Natural killer cell treated with Interleukin-12 subunit alpha and Interleukin-12 subunit beta and Interleukin-15 and Interleukin-18, amount 100 ng/mL, for 72 hours (primary cell): ENCODE measurements around the gene MYLIP. TPM values are rescaled to one million over a fixed set of nuclear protein-coding genes. Genes with fewer than 3 reads are reported as not detected.
A peak's percentile ranks its signal among the peaks of the same experiment; 100 is the strongest.

ENCODE experiments used
- ATAC-seq, 2 donors: fragments of 150-1000 bp; cut with Tn5 transposase in 1 of 2; sonication (Bioruptor Pico), chemical (Tn5 transposase) in 1 of 2; 2 replicates each; pipeline ENCODE4 v1.10.0; 2021
- DNase-seq: peaks from one replicate; pipeline ENCODE4 v3.0.0; 2022; ENCODE audit warnings: low spot score
- H3K27ac Mint-ChIP-seq, 2 donors: 1 replicate in 1 of 2; 2 replicates in 1 of 2; pipeline ENCODE4 v1.8.0; 2022; ENCODE audit warnings: mixed read lengths in 2 of 2, mild to moderate bottlenecking in 1 of 2, moderate library complexity in 1 of 2
- H3K27me3 Mint-ChIP-seq, 2 donors: 1 replicate in 1 of 2; 2 replicates in 1 of 2; pipeline ENCODE4 v1.8.0; 2022; ENCODE audit warnings: mixed read lengths in 2 of 2
- H3K36me3 Mint-ChIP-seq: one replicate; pipeline ENCODE4 v1.8.0; 2022; ENCODE audit warnings: mixed read lengths
- H3K4me1 Mint-ChIP-seq, 2 donors: 1 replicate in 1 of 2; 2 replicates in 1 of 2; pipeline ENCODE4 v1.8.0; 2022; ENCODE audit warnings: low read depth in 2 of 2, mixed read lengths in 2 of 2, mild to moderate bottlenecking in 1 of 2
- H3K4me3 Mint-ChIP-seq: one replicate; pipeline ENCODE4 v1.8.0; 2022; ENCODE audit warnings: mixed read lengths
- H3K9me3 Mint-ChIP-seq: 2 replicates; pipeline ENCODE4 v1.8.0; 2022; ENCODE audit warnings: mixed read lengths
- total RNA-seq, 2 donors: library from RNA; stranded (reverse); gene quantifications; one replicate each; pipeline ENCODE4 v1.2.3, GENCODE V29; 2022

The MYLIP gene
- total RNA-seq, 2 donors from 2014 or later, result 12.2 to 18.1 TPM

DNA sequence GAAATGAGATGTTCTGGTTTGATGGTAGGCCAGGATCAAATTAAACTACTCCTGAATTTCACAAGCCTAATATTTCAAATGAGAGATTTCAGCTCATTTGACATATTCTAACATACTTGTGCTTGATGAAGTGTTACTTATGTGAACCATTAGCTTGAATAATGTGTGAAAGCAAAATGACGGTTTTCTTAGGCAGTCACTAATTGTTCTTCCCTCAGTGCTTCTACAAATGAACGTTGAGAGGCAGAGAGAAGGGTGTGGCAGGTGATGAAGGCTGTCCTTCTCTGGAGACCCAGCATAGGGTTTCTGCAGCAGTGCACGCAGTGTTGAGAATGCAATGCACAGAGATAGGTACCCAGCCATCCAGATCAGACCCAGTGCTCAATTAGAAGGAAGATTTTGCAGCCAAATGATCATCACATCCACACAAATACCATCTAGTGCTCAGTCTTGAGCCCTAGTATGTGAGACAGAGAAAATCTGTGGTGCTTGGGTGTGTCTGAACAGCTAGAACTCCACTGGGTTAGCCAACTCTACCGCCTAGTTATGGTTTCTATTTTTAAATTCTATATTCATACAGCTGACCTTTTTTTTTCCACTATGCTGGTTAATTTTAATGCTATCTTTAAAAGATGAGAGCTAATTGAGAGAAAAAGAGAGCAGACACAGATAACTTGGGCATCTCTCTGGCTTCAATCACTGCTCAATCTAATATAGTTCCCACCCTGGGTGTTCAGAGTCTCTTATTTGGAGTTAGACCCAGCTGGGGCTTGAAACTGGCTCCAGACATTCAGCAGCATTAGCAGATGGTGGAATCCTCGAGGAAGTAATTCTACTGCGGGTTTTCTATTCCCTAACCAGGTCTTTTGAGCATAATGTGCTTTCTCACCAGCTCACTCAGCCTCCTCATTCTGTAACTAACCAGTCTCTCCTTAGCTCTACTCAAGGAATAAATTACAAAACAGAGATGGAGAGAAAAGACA is 4.4 kb upstream of the MYLIP start:
- Mint-ChIP-seq H3K4me1 (peaks cover 3 to 15% of the 10 kb centered on the region in 2 donors), H3K36me3 (no peaks in the 10 kb centered on the region), H3K4me3 (no peak overlapping the region), H3K27ac (no peak overlapping the region), H3K27me3 (peaks cover 0 to 5% of the 10 kb centered on the region in 2 donors), H3K9me3 (no peaks in the 10 kb centered on the region)
- DNase-seq, result no peak
- ATAC-seq, result no peak

DNA sequence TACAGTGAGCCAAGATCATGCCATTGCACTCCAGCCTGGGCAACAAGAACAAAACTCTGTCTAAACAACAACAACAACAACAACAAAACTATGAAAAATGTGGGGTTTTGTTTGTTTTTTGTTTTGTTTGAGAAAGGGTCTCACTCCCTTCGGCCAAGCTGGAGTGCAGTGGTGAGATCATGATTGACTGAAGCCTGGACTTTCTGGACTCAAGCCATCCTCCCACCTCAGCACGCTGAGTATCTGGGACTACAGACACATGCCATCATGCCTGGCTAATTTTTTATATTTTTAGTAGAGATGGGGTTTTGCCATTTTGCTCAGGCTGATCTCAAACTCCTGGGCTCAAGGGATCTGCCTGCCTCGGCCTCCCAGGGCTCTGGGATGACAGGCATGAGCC is 2.8 kb upstream of the MYLIP start:
- ATAC-seq (no peak), DNase-seq (no peak)
- H3K4me1 Mint-ChIP-seq, result peaks cover 18 to 27% of the 10 kb centered on the region in 2 donors
- no peaks in the 10 kb centered on the region for H3K36me3 Mint-ChIP-seq
- peaks cover 0 to 3% of the 10 kb centered on the region in 2 donors for H3K27me3 Mint-ChIP-seq
- H3K4me3 Mint-ChIP-seq, result no peak overlapping the region
- H3K27ac Mint-ChIP-seq, result no peak overlapping the region
- H3K9me3 Mint-ChIP-seq, result no peaks in the 10 kb centered on the region

DNA sequence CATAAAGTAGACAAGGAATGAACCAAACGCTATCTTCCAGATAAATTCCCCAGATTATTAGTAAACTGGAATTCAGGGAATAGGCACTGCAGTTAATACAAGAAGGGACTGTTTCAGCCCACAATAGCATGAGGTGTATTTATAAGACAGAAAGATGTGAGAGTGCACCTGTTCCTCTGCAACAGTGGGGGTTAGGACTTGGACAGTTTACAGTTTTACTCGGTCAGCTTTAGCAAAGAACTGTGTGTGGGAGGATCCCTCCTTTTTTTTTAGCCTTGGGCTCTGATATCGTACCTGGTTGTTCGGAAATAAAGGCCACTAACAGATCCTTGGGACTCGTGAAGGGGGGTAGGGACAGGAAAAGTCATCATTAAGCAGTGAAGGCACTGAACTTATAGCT is 2.0 kb upstream of the MYLIP start:
- Mint-ChIP-seq H3K4me3 (no peak overlapping the region), H3K27ac (no peak overlapping the region)

DNA sequence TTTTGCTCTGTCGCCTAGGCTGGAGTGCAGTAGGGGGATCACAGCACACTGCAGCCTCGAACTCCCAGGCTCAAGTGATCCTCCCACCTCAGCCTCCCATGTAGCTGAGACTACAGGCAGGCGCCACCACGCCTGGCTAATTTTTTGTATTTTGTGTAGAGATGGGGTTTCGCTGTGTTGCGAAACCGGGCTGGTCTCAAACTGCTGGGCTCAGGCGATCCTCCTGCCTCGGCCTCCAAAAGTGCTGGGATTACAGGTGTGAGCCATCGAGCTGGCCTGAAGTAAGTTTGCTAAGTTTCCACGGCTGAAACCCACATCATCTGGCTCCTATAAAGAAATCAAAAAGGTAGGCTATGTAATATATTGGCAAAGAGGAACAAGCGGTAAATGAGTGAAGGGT is 1.4 kb upstream of the MYLIP start:
- H3K4me3 Mint-ChIP-seq, result peak overlapping the region; percentile 60
- H3K27me3 Mint-ChIP-seq, result peaks cover 0 to under 1% of the 10 kb centered on the region in 2 donors
- peak overlapping the region; percentile 24 to 31 for H3K27ac Mint-ChIP-seq
- ATAC-seq (no peak), DNase-seq (no peak)
- H3K9me3 Mint-ChIP-seq, result no peaks in the 10 kb centered on the region
- H3K36me3 Mint-ChIP-seq, result no peaks in the 10 kb centered on the region
- peaks cover 24 to 27% of the 10 kb centered on the region in 2 donors for H3K4me1 Mint-ChIP-seq

More for the DNA sequence above, 2.0 kb upstream of the MYLIP start:
- no peak for DNase-seq
- no peaks in the 10 kb centered on the region for H3K9me3 Mint-ChIP-seq
- H3K27me3 Mint-ChIP-seq, result peaks cover 0 to 3% of the 10 kb centered on the region in 2 donors
- no peaks in the 10 kb centered on the region for H3K36me3 Mint-ChIP-seq
- H3K4me1 Mint-ChIP-seq, result peaks cover 21 to 27% of the 10 kb centered on the region in 2 donors
- no peak for ATAC-seq

DNA sequence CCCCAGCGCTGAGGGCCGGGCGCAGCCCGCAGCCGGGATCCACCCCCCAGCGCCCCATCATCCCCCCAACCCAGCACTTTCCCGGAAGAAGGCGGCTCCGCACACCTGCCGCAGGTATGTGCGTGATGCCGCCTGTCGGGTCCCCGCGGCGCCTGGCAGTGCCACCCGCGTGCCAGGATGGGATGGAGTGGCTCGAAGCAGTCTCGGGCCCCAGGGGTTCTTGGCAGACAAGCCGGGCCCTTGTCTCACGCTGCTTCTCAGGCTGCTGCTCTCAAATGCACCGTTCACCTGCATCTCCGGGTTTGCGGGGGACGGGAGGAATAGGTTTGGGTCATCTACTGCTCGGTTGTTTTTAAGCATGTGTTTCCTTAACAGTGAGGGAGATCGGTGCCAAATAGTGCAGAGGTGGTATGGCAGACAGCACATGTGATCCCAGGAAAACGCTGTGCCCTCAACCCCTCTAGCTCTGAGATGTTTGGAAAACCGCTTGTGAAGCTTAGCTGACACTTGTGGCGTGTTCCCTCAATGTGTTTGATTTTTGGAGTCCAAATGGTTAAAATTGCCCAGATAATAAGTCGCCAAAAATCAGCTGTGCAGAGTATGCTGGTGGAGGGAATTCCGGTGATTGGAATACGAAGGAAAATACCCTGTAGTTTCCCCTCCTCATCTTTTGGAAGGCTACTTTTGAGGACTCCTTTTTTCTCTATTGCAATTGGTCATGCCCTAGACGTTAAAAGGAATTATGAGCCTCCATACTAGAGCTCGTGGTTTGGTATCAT is 926 bp downstream of the MYLIP start:
- DNase-seq, result no peak
- Mint-ChIP-seq H3K27ac (peak overlapping the region; percentile 79 to 85), H3K36me3 (peaks cover 5% of the 10 kb centered on the region), H3K4me1 (peaks cover 37 to 48% of the 10 kb centered on the region in 2 donors), H3K9me3 (no peaks in the 10 kb centered on the region), H3K4me3 (peak overlapping the region; percentile 86), H3K27me3 (no peaks in the 10 kb centered on the region)
- ATAC-seq, result no peak

DNA sequence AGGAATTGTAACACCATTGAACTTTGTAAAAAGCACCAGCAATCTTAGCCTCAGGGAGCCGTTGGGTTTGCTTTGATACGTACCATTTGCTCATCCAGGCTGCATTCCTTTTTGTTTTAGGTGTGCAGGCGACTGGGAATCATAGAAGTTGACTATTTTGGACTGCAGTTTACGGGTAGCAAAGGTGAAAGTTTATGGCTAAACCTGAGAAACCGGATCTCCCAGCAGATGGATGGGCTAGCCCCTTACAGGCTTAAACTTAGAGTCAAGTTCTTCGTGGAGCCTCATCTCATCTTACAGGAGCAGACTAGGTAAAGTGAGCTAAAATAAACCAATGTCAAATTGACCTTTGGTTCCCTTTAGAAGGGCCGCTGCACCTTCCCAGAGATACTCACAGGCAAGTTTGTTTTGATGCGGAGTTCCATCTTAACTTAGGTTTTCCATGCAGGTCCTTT is 1.6 kb downstream of the MYLIP start:
- DNase-seq (no peak), ATAC-seq (no peak)
- Mint-ChIP-seq H3K27ac (peak overlapping the region; percentile 79 to 85), H3K4me3 (peak overlapping the region; percentile 86), H3K9me3 (no peaks in the 10 kb centered on the region), H3K36me3 (peaks cover 5% of the 10 kb centered on the region), H3K4me1 (peaks cover 41 to 54% of the 10 kb centered on the region in 2 donors), H3K27me3 (no peaks in the 10 kb centered on the region)

DNA sequence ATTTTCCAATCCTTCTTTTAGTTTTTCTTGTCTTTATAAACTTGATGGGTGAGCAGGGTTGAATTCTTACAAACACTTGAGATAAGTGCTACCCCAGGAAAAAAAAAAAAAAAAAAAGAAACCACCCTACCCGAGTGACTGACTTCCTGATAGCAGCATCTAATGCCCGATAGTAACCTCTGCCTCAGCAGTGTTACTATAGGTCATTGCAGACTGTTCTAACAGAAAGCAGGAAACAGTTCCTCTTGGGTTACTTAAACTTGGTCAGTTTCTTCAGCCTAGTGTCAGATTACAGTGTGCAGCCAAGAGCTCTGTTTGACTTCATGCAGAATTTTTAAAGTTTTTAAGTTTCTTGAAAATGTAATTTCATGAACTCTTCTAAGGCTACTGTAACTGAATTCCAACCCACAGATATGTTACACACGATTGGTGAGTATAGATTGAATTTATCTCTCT is 2.1 kb downstream of the MYLIP start:
- Mint-ChIP-seq H3K36me3 (peaks cover 5% of the 10 kb centered on the region), H3K4me3 (peak overlapping the region; percentile 86), H3K27ac (peak overlapping the region; percentile 79 to 85), H3K9me3 (no peaks in the 10 kb centered on the region), H3K27me3 (no peaks in the 10 kb centered on the region), H3K4me1 (peaks cover 41 to 56% of the 10 kb centered on the region in 2 donors)
- peak; percentile 75 for DNase-seq
- ATAC-seq, result peak; percentile 73 to 74

DNA sequence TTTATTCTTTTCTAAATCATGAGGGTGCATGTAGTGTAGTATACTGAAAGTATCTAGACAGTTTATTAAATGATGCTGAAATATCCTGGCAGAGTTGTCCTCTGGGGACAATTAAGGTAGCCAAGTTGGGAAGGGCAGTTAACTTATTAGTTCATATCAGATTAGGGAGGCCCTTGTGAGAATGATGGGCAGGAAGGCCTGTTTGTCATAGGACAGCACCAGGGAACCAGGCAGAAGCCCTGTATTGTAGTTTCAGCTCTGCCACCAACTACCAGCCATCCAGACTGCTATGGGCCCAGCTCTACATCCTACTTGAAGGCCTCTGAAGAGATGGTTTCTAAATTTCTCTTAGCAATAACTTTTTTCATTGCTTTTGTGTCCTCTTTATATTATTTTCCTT is 4.0 kb downstream of the MYLIP start:
- DNase-seq, result no peak

DNA sequence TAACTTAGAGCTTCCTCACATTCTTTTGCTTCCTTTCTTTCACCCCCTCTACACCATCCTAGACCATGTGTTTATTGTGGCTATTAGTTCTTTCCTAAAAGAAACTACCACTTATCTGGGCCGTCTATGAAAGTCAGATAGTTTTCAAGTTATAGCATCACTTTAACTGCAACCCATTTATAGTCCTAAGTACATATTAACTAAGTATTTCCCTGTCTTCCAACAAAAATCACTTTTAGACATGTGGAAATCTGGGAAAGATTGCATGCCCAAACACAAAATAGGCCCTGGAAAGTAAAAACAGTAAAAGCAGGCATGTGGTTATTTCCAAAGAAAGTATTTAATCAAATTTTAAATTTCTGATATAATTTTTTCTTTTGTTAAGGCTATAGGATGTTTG is 5.5 kb downstream of the MYLIP start:
- no peaks in the 10 kb centered on the region for H3K27me3 Mint-ChIP-seq
- ATAC-seq (no peak), DNase-seq (no peak)
- no peak overlapping the region for H3K4me3 Mint-ChIP-seq
- H3K36me3 Mint-ChIP-seq, result peaks cover 5% of the 10 kb centered on the region
- H3K9me3 Mint-ChIP-seq, result no peaks in the 10 kb centered on the region
- H3K4me1 Mint-ChIP-seq, result peaks cover 61 to 82% of the 10 kb centered on the region in 2 donors
- peak overlapping the region in 1 of 2 donors; percentile 88 for H3K27ac Mint-ChIP-seq

More for the DNA sequence above, 4.0 kb downstream of the MYLIP start:
- no peak for ATAC-seq
- Mint-ChIP-seq H3K27me3 (no peaks in the 10 kb centered on the region), H3K9me3 (no peaks in the 10 kb centered on the region), H3K36me3 (peaks cover 5% of the 10 kb centered on the region), H3K4me1 (peaks cover 50 to 69% of the 10 kb centered on the region in 2 donors), H3K27ac (peak overlapping the region; percentile 49 to 88), H3K4me3 (peak overlapping the region; percentile 56)

DNA sequence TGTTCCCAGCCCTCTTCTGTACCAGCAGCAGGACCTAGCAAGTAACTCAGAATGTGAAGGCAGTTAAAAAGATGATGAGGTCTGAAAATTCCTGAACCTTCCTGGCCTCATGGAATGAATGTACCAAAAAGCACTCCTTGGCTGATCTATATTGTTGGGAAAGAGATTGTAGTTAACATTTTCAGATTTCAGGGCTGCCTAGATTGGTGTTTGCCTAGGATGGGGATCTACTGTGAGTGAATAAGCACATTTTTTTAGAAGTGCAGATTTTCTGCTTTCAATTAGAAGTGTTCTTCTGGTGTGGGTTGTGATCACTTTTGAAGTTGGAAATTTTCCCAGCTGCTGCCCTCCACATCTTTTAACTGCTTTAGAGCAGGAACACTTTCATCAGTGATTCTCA is 6.2 kb downstream of the MYLIP start:
- no peak overlapping the region for H3K4me3 Mint-ChIP-seq

DNA sequence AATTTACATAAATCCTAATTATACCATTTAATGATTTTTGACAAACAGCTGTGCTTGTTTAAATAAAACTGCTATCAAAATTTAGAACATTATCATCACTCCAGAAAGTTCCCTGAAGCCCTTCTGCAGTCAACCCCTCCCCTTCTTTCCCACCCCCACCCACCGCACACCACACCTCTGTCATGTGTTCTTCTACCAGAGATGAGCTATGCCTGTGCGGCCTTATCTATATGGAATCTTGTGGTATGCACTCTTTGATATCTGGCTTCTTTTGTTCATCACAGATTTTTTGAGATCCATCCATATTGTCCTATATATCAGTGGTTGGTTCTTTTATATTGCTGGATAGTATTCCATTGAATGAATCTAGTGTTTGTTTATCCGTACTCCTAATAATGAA is 7.2 kb downstream of the MYLIP start:
- Mint-ChIP-seq H3K27ac (peak overlapping the region; percentile 53 to 89), H3K27me3 (no peaks in the 10 kb centered on the region), H3K36me3 (peaks cover 10% of the 10 kb centered on the region), H3K9me3 (no peaks in the 10 kb centered on the region), H3K4me1 (peaks cover 59 to 83% of the 10 kb centered on the region in 2 donors), H3K4me3 (peak overlapping the region; percentile 73)
- DNase-seq, result no peak
- no peak for ATAC-seq

More for the DNA sequence above, 6.2 kb downstream of the MYLIP start:
- H3K36me3 Mint-ChIP-seq, result peaks cover 5% of the 10 kb centered on the region
- ATAC-seq (no peak), DNase-seq (no peak)
- no peaks in the 10 kb centered on the region for H3K9me3 Mint-ChIP-seq
- peak overlapping the region in 1 of 2 donors; percentile 88 for H3K27ac Mint-ChIP-seq
- H3K4me1 Mint-ChIP-seq, result peaks cover 60 to 84% of the 10 kb centered on the region in 2 donors
- no peaks in the 10 kb centered on the region for H3K27me3 Mint-ChIP-seq

DNA sequence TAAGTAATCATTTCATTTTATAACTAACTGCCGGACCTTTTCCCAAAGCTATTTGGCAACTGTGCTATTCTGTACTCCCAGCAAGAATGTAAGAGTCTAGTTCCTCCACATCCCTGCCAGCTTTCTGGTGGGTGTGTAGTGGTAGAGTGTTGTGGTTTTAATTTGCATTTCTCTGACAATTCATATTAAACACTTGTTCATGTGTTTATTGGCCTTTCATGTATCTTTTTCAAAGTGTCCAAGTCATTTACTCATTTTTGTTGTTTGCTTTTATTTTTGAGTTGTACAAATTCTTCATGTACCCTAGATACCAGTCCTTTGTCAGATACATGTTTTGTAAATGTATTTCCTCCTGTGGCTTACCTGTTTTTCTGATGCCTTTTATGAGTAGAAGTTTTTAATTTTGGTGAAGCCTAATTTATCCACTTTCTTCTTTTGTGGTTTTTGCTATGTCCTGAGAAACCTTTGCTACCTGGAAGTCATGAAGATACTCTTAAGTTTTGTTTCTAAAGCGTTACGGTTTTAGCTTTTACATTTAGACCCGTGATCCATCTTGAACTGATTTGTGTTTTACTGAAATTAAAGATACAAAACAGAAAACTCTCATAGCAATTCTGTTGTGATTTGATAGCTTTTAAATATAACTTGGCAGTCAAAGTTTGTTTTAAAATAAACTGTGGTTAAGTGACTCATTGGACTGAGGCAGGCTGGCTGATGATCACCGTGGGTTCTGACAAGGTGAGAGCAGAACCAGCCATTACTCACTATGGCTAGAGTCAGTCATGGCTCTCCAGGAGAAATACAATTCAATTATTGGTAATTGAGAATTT is 8.0 kb downstream of the MYLIP start:
- Mint-ChIP-seq H3K4me1 (peaks cover 65 to 86% of the 10 kb centered on the region in 2 donors), H3K4me3 (peak overlapping the region; percentile 73), H3K27me3 (no peaks in the 10 kb centered on the region), H3K9me3 (no peaks in the 10 kb centered on the region), H3K27ac (peak overlapping the region; percentile 53 to 89), H3K36me3 (peaks cover 14% of the 10 kb centered on the region)
- peak; percentile 85 to 94 for ATAC-seq
- no peak for DNase-seq

DNA sequence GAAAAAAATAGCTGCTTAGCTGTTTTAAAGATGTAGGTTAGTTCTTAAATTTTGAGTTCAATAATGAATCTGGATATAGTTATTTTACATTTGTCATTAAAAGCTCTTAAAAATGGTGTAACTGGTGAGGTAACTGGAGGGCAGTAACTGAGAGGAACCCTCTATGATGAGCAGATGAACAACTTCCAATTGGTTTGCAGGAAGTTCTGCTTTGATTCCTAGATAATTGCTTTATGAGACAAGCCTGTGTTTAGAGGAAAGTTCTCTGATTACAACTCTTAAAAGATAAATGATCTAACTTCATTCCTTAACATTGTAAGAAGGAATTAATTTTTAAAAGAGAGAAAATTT is 8.5 kb downstream of the MYLIP start:
- DNase-seq (no peak), ATAC-seq (no peak)
- H3K9me3 Mint-ChIP-seq, result no peaks in the 10 kb centered on the region
- H3K27me3 Mint-ChIP-seq, result no peaks in the 10 kb centered on the region
- H3K36me3 Mint-ChIP-seq, result peaks cover 18% of the 10 kb centered on the region
- peak overlapping the region; percentile 73 for H3K4me3 Mint-ChIP-seq
- H3K4me1 Mint-ChIP-seq, result peaks cover 66 to 83% of the 10 kb centered on the region in 2 donors
- peak overlapping the region; percentile 53 to 89 for H3K27ac Mint-ChIP-seq
